ENCODE data around the gene TRIM56.
"Not testable (repeated sequence)": the region's sequence is repeated elsewhere in the genome, so short reads cannot be mapped to it uniquely, and the experiment has no call there.

Gene TRIM56

DNA sequence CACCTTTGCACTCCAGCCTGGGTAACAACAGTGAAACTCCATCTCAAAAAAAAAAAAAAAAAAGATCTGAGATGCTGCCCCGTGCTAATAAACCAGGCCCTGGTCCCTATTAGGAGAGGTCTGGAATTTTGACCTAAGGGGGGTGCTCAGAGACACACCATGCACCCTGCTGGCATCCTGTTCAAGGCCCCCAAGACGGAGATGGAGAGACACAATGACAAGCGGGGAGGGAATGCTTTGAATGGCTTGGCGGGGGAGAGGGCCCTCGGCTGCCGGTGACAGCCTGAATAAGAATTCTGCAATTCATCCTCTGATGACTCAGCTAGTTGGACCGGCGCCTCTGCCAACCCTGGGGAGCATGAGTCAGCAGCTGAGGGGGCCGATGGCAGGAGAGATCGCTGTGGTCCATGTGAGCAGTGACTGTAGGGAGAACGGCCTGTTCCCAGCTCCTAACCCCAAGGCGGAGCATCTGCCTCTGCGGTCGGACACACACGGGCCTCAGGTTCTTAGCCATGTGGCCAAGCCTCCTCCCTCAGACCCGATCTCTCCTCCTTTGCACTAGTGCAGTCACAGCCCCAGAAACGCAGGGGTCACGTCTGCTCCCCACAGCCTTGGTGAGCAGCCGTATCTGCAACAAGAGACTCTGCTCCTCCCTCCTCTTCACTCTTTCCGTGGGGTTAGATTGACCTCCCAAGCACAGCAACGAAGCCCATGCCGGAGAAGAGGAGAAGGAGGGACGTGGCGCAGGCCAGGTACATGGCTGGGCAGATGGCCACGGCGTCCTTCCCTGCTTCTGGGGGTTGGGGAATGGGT lies 14.9 kb downstream of the TRIM56 start:
- DNase-seq (ENCODE audit: low read depth): peak; percentile 48
- H3K4me3 ChIP-seq (ENCODE audit: low read depth, low read length): no peak overlapping the region
- TF ChIP-seq, protein P1, sequence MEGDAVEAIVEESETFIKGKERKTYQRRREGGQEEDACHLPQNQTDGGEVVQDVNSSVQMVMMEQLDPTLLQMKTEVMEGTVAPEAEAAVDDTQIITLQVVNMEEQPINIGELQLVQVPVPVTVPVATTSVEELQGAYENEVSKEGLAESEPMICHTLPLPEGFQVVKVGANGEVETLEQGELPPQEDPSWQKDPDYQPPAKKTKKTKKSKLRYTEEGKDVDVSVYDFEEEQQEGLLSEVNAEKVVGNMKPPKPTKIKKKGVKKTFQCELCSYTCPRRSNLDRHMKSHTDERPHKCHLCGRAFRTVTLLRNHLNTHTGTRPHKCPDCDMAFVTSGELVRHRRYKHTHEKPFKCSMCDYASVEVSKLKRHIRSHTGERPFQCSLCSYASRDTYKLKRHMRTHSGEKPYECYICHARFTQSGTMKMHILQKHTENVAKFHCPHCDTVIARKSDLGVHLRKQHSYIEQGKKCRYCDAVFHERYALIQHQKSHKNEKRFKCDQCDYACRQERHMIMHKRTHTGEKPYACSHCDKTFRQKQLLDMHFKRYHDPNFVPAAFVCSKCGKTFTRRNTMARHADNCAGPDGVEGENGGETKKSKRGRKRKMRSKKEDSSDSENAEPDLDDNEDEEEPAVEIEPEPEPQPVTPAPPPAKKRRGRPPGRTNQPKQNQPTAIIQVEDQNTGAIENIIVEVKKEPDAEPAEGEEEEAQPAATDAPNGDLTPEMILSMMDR (IDR thresholded peaks at IDR 0.05; ENCODE audit: insufficient read depth, low read depth, low read length, missing control alignments): no peak

DNA sequence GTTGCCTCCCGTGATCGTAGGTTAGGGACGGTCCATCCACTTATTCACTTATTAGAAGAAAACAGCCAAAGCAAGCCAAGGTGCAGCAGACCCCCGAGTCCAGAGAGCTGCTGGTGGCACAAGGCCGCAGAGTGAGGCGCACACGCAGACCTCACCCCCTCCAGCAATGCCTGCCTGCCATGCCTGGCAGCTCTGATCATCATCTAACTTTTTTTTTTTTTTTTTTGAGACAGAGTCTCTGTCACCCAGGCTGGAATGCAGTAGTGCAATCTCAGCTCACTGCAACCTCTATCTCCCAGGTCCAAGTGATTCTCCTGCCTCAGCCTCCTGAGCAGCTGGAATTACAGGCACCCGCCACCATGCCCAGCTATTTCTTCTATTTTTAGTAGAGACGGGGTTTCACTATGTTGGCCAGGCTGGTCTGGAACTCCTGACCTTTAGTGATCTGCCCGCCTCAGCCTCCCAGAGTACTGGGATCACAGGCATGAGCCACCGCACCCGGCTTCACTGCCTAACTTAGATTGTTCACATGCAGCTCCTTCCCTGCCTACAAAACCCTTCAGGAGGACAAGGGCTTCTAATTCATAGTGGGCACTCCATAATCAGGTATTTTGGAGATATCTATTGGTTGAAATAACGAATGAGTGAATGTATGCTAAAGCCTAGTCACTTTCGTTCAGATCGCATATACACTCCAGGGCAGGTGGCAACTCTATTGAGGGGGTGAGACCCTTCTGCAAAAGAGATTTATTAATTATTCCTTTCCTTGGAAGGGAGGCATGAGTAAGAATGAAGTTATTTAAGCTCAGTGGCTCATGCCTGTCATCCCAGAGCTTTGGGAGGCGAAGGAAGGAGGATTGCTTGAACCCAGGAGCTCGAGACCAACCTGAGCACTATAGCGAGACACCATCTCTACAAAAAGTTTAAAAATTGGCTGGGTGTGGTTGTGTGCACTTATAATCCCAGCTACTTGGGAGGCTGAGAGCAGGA lies 15.9 kb downstream of the TRIM56 start:
- TF ChIP-seq, protein P1 (IDR thresholded peaks at IDR 0.05; ENCODE audit: insufficient read depth, low read depth, low read length, missing control alignments): no peak
- DNase-seq (ENCODE audit: low read depth): no peak
- H3K4me3 ChIP-seq (ENCODE audit: low read depth, low read length): no peak overlapping the region

DNA sequence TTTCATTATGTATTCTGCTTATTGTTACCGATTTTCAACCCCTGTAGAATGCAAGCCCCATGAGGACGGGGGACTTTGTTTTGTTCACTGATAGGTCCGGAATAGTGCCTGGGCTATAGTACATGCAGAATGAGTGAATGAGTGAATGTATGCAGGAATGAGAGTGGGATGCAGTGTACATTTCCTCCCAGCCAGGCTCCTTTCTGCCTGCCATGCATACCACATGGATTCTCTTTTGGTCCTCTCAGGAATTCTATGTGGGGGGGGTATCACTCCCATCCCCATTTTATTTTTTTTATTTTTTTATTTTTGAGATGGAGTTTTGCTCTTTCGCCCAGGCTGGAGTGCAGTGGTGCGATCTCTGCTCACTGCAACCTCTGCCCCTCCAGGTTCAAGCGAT lies 16.7 kb downstream of the TRIM56 start:
- no peak overlapping the region for H3K4me3 ChIP-seq (ENCODE audit: low read depth, low read length)
- no peak for DNase-seq (ENCODE audit: low read depth)
- TF ChIP-seq, protein P1 (IDR thresholded peaks at IDR 0.05; ENCODE audit: insufficient read depth, low read depth, low read length, missing control alignments): no peak

- DNase-seq (ENCODE audit: low read depth); H3K4me3 ChIP-seq (ENCODE audit: low read depth, low read length): not testable (repeated sequence)
Measured at GRCh38 chr7:101103701-101104100, 18.4 kb downstream of the TRIM56 start.

GRCh38 chr7:101104193-101104713 lies 19.0 kb downstream of the TRIM56 start:
- no peak overlapping the region for H3K4me3 ChIP-seq (ENCODE audit: low read depth, low read length)
- no peak for DNase-seq (ENCODE audit: low read depth)
- TF ChIP-seq, protein P1 (IDR thresholded peaks at IDR 0.05; ENCODE audit: insufficient read depth, low read depth, low read length, missing control alignments): no peak

GRCh38 chr7:101104799-101105198 lies 19.5 kb downstream of the TRIM56 start:
- no peak overlapping the region for H3K4me3 ChIP-seq (ENCODE audit: low read depth, low read length)
- no peak for DNase-seq (ENCODE audit: low read depth)
- TF ChIP-seq, protein P1 (IDR thresholded peaks at IDR 0.05; ENCODE audit: insufficient read depth, low read depth, low read length, missing control alignments): no peak

GRCh38 chr7:101105248-101105647 lies 20.0 kb downstream of the TRIM56 start:
- H3K4me3 ChIP-seq (ENCODE audit: low read depth, low read length); DNase-seq (ENCODE audit: low read depth): not testable (repeated sequence)

All from GM12865 (cell line).